GM08714 (cell line): ENCODE measurements around the gene CACNA1D.
"Not testable (repeated sequence)": the region's sequence is repeated elsewhere in the genome, so short reads cannot be mapped to it uniquely, and the experiment has no call there.

Source experiments
- H3K4me3 ChIP-seq: fragments of 200-500 bp; sonication (Bioruptor generic); 2 replicates; pipeline ENCODE4 v1.5.1; 2014; ENCODE audit warnings: mild to moderate bottlenecking, low read length, inconsistent platforms
- ZNF274 ChIP-seq: IDR thresholded peaks from 2 replicates; pipeline ENCODE4 v1.6.1; 2012; ENCODE audit warnings: mild to moderate bottlenecking, low read depth, low read length

The CACNA1D gene

GRCh38 chr3:53617893-53618523 is 123.6 kb downstream of the CACNA1D start:
- no peak for TF ChIP-seq ZNF274
- H3K4me3 ChIP-seq: no peak overlapping the region

- TF ChIP-seq ZNF274: no peak
- no peak overlapping the region for H3K4me3 ChIP-seq
Observed at GRCh38 chr3:53618524-53618906, 124.1 kb downstream of the CACNA1D start.

- no peak overlapping the region for H3K4me3 ChIP-seq
- TF ChIP-seq ZNF274: no peak
Observed at GRCh38 chr3:53618936-53619335, 124.5 kb downstream of the CACNA1D start.

- TF ChIP-seq ZNF274: no peak
- no peak overlapping the region for H3K4me3 ChIP-seq
Observed at GRCh38 chr3:53624061-53624857, 129.8 kb downstream of the CACNA1D start.

- no peak for TF ChIP-seq ZNF274
- H3K4me3 ChIP-seq: no peak overlapping the region
Observed at GRCh38 chr3:53626876-53627275, 132.5 kb downstream of the CACNA1D start.

GRCh38 chr3:53628536-53629401 is 134.4 kb downstream of the CACNA1D start:
- H3K4me3 ChIP-seq: no peak overlapping the region
- TF ChIP-seq ZNF274: no peak

GRCh38 chr3:53629402-53629723 is 135.0 kb downstream of the CACNA1D start:
- no peak for TF ChIP-seq ZNF274
- H3K4me3 ChIP-seq: no peak overlapping the region

- no peak for TF ChIP-seq ZNF274
- no peak overlapping the region for H3K4me3 ChIP-seq
Observed at GRCh38 chr3:53630547-53630946, 136.1 kb downstream of the CACNA1D start.

- H3K4me3 ChIP-seq: no peak overlapping the region
- no peak for TF ChIP-seq ZNF274
Observed at GRCh38 chr3:53633197-53633787, 138.9 kb downstream of the CACNA1D start.

GRCh38 chr3:53635041-53635440 is 140.6 kb downstream of the CACNA1D start:
- no peak overlapping the region for H3K4me3 ChIP-seq
- TF ChIP-seq ZNF274: no peak

- H3K4me3 ChIP-seq: not testable (repeated sequence)
Observed at GRCh38 chr3:53638806-53639205, 144.4 kb downstream of the CACNA1D start.

GRCh38 chr3:53641397-53641796 is 147.0 kb downstream of the CACNA1D start:
- TF ChIP-seq ZNF274: no peak
- no peak overlapping the region for H3K4me3 ChIP-seq

- H3K4me3 ChIP-seq: no peak overlapping the region
- TF ChIP-seq ZNF274: no peak
Observed at GRCh38 chr3:53642211-53642610, 147.8 kb downstream of the CACNA1D start.

GRCh38 chr3:53643757-53644156 is 149.3 kb downstream of the CACNA1D start:
- TF ChIP-seq ZNF274: no peak
- H3K4me3 ChIP-seq: no peak overlapping the region
